PC-9 (cell line): ENCODE measurements around the gene TNS1.

Experiments
- EZH2 ChIP-seq: fragments of 200-600 bp; sonication (generic); IDR thresholded peaks from 2 replicates; pipeline ENCODE4 v1.8.0; 2017; ENCODE audit warnings: antibody characterized with exemption, low read depth
- TF ChIP-seq, protein P1 (sequence below): fragments of 200-600 bp; sonication (generic); conservative IDR thresholded peaks from 2 replicates; pipeline ENCODE4 v1.6.1; 2017; ENCODE audit warnings: mixed run types, antibody characterized with exemption, mild to moderate bottlenecking, moderate library complexity

DNA sequence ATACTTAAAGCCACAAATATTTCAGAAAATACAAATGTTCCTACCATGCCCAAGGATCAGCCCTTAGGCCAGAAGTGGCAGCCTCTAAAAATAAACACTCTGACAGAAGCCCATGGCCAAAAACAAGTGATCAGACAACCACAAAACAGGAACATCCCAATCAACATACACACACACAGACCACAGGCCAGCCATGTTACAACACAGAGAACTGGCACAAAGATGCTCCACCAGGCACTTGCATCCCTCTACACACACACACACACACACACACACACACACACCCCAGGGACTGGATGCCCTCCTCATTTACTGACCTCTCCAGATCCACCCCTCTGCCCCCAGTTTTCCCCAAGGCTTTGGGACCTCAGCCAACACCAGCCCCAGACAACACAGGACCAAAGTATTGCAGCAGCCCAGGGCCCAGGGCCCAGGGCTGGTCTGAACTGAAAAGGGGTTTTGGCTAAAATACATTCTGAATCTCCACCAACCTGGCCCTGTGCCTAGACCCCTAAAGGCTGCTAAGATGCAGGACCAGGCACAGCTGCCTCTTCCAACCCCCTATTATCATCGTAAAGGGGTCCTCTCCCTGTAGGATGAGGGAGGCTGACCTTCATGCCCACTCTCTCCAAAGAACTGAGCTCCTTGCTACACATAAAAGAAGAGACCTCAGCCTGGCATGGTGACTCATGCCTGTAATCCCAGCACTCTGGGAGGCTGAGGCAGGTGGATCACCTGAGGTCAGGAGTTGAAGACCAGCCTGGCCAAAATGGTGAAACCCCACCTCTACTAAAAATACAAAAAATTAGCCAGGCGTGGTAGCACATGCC lies 151.4 kb downstream of the TNS1 start:
- TF ChIP-seq, protein P1, sequence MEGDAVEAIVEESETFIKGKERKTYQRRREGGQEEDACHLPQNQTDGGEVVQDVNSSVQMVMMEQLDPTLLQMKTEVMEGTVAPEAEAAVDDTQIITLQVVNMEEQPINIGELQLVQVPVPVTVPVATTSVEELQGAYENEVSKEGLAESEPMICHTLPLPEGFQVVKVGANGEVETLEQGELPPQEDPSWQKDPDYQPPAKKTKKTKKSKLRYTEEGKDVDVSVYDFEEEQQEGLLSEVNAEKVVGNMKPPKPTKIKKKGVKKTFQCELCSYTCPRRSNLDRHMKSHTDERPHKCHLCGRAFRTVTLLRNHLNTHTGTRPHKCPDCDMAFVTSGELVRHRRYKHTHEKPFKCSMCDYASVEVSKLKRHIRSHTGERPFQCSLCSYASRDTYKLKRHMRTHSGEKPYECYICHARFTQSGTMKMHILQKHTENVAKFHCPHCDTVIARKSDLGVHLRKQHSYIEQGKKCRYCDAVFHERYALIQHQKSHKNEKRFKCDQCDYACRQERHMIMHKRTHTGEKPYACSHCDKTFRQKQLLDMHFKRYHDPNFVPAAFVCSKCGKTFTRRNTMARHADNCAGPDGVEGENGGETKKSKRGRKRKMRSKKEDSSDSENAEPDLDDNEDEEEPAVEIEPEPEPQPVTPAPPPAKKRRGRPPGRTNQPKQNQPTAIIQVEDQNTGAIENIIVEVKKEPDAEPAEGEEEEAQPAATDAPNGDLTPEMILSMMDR: no peak
- no peak for TF ChIP-seq EZH2
